K562 (cell line): ENCODE results near the gene ANAPC16. TPM values are rescaled to one million over a fixed set of nuclear protein-coding genes. Genes with fewer than 3 reads are reported as not detected.

Experiments
- HNRNPL ChIP-seq: fragments of 200-400 bp; formaldehyde crosslinking; IDR thresholded peaks from 2 replicates; pipeline ENCODE4 v1.6.1; 2017; ENCODE audit warnings: low read depth, mild to moderate bottlenecking, low read length
- MAFG ChIP-seq: fragments of 450-650 bp; conservative IDR thresholded peaks from 2 replicates; pipeline ENCODE4 v1.6.1; 2016; ENCODE audit warnings: missing genetic modification characterization, missing compliant biosample characterization
- MEF2D ChIP-seq: conservative IDR thresholded peaks from 2 replicates; pipeline ENCODE4 v1.6.1; 2016; ENCODE audit warnings: low read depth, missing genetic modification characterization, missing compliant biosample characterization
- PML ChIP-seq: IDR thresholded peaks from 2 replicates; pipeline ENCODE4 v1.6.1; 2012; ENCODE audit warnings: low read length, inconsistent platforms
- TCF3 ChIP-seq: sonication (generic); formaldehyde crosslinking; IDR thresholded peaks from 2 replicates; pipeline ENCODE4 v1.4.0; 2020; ENCODE audit warnings: mild to moderate bottlenecking, missing genetic modification reagents
- polyA plus RNA-seq, 8 experiments: library from polyadenylated mRNA; depleted of rRNA in 4 of 8; stranded (reverse) in 5 of 8; unstranded in 3 of 8; fragments of >200 nt; fragmentation: Nextera tagmentation in 2 of 8; fragmentation: Illumina TruSeq in 1 of 8; extraction: Ambion mirVana in 2 of 8; extraction: Trizol in 1 of 8; gene quantifications; 2 replicates each; pipeline versions ENCODE4 v1.2.1 to v1.2.3, GENCODE V29; 2011 to 2014; ENCODE audit warnings: inconsistent platforms in 1 of 8, missing spikeins in 1 of 8
- total RNA-seq, 7 experiments: library from RNA; depleted of rRNA in 6 of 7; stranded (reverse); fragments of >200 nt in 6 of 7; fragmentation: Illumina TruSeq in 2 of 7; extraction: Trizol in 2 of 7; gene quantifications; 2 replicates each; pipeline versions ENCODE4 v1.2.1 to v1.2.3, GENCODE V29; 2011 to 2021; ENCODE audit warnings: low replicate concordance in 1 of 7
- TF ChIP-seq, protein P1 (sequence below), 2 experiments: fragments of 450-650 bp in 1 of 2; sonication (generic) in 1 of 2; formaldehyde crosslinking in 1 of 2; IDR thresholded peaks; 2 replicates each; pipeline versions ENCODE4 v1.7.1 to v1.9.0; 2016 to 2022; ENCODE audit warnings: inconsistent platforms in 1 of 2, mild to moderate bottlenecking in 1 of 2, missing genetic modification reagents in 1 of 2
- TF ChIP-seq, protein P2 (sequence below): fragments of 250-450 bp; sonication (Bioruptor Pico); IDR thresholded peaks from 2 replicates; pipeline ENCODE4 v1.5.0; 2022; ENCODE audit warnings: mild to moderate bottlenecking

Gene ANAPC16
- total and polyA plus RNA-seq, 9 of the 15 experiments (the other 6 are each of a cell fraction or from before 2014, with no cell fraction given) = 42.6 to 208 (median 108) TPM

DNA sequence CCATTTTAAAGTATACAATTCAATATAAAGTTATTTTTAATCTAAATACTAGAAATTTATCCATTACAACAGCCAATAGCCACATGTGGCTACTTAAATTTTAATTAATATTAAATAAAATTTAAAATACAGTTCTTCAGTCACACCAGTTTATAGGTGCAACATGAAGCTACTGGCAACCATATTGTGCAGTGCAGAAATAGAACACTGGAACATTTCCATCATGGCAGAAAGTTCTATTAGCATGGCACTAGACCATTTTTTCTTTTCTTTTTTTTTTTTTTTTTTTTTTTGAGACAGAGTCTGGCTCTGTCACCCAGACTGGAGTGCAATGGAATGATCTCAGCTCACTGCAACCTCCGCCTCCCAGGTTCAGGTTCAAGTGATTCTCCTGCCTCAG, 5.5 kb downstream of the ANAPC16 start (continued):
- TF ChIP-seq, protein P1, sequence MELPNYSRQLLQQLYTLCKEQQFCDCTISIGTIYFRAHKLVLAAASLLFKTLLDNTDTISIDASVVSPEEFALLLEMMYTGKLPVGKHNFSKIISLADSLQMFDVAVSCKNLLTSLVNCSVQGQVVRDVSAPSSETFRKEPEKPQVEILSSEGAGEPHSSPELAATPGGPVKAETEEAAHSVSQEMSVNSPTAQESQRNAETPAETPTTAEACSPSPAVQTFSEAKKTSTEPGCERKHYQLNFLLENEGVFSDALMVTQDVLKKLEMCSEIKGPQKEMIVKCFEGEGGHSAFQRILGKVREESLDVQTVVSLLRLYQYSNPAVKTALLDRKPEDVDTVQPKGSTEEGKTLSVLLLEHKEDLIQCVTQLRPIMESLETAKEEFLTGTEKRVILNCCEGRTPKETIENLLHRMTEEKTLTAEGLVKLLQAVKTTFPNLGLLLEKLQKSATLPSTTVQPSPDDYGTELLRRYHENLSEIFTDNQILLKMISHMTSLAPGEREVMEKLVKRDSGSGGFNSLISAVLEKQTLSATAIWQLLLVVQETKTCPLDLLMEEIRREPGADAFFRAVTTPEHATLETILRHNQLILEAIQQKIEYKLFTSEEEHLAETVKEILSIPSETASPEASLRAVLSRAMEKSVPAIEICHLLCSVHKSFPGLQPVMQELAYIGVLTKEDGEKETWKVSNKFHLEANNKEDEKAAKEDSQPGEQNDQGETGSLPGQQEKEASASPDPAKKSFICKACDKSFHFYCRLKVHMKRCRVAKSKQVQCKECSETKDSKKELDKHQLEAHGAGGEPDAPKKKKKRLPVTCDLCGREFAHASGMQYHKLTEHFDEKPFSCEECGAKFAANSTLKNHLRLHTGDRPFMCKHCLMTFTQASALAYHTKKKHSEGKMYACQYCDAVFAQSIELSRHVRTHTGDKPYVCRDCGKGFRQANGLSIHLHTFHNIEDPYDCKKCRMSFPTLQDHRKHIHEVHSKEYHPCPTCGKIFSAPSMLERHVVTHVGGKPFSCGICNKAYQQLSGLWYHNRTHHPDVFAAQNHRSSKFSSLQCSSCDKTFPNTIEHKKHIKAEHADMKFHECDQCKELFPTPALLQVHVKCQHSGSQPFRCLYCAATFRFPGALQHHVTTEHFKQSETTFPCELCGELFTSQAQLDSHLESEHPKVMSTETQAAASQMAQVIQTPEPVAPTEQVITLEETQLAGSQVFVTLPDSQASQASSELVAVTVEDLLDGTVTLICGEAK (IDR thresholded peaks at IDR 0.05) = no peak
- TF ChIP-seq, protein P1 (CRISPR knock-in tag; IDR thresholded peaks at IDR 0.05) = no peak
- TF ChIP-seq, protein P2, sequence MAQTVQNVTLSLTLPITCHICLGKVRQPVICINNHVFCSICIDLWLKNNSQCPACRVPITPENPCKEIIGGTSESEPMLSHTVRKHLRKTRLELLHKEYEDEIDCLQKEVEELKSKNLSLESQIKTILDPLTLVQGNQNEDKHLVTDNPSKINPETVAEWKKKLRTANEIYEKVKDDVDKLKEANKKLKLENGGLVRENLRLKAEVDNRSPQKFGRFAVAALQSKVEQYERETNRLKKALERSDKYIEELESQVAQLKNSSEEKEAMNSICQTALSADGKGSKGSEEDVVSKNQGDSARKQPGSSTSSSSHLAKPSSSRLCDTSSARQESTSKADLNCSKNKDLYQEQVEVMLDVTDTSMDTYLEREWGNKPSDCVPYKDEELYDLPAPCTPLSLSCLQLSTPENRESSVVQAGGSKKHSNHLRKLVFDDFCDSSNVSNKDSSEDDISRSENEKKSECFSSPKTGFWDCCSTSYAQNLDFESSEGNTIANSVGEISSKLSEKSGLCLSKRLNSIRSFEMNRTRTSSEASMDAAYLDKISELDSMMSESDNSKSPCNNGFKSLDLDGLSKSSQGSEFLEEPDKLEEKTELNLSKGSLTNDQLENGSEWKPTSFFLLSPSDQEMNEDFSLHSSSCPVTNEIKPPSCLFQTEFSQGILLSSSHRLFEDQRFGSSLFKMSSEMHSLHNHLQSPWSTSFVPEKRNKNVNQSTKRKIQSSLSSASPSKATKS (CRISPR knock-in tag) = no peak
- TF ChIP-seq MAFG (no peak), HNRNPL (no peak), TCF3 (CRISPR knock-in tag) (no peak), PML (no peak), MEF2D (no peak)
